H9 (cell line): ENCODE measurements around the gene ADCY1. TPM values are rescaled to one million over a fixed set of nuclear protein-coding genes. Genes with fewer than 3 reads are reported as not detected.
A peak's percentile ranks its signal among the peaks of the same experiment; 100 is the strongest.

Source experiments
- DNase-seq: peaks from one replicate; pipeline ENCODE4 v3.0.0-alpha.2; 2017
- H2AFZ ChIP-seq: one replicate; pipeline ENCODE4 v1.6.1; 2013; ENCODE audit warnings: mild to moderate bottlenecking, low read length, control low read depth, moderate library complexity
- H2AK5ac ChIP-seq: 2 replicates; pipeline ENCODE4 v1.6.1; 2013; ENCODE audit warnings: low read length, control low read depth, mixed read lengths; ENCODE audit not compliant: insufficient read length
- H2BK120ac ChIP-seq: one replicate; pipeline ENCODE4 v1.6.1; 2013; ENCODE audit warnings: low read depth, mild to moderate bottlenecking, low read length, control low read depth, inconsistent platforms; ENCODE audit not compliant: poor library complexity, severe bottlenecking
- H2BK12ac ChIP-seq: 2 replicates; pipeline ENCODE4 v1.6.1; 2013; ENCODE audit warnings: low read length, control low read depth, mixed read lengths, low read depth; ENCODE audit not compliant: insufficient read length
- H2BK15ac ChIP-seq: 2 replicates; pipeline ENCODE4 v1.6.1; 2013; ENCODE audit warnings: low read depth, low read length, control low read depth
- H2BK20ac ChIP-seq: one replicate; pipeline ENCODE4 v1.6.1; 2013; ENCODE audit warnings: low read depth, mild to moderate bottlenecking, low read length, control low read depth, inconsistent platforms; ENCODE audit not compliant: poor library complexity, severe bottlenecking
- H2BK5ac ChIP-seq: 2 replicates; pipeline ENCODE4 v1.6.1; 2013; ENCODE audit warnings: low read length, control low read depth, mixed read lengths; ENCODE audit not compliant: insufficient read length
- H3K14ac ChIP-seq: 2 replicates; pipeline ENCODE4 v1.6.1; 2013; ENCODE audit warnings: low read length, control low read depth; ENCODE audit not compliant: insufficient read depth
- H3K18ac ChIP-seq: 2 replicates; pipeline ENCODE4 v1.6.1; 2013; ENCODE audit warnings: low read depth, mild to moderate bottlenecking, mixed read lengths, low read length, control low read depth; ENCODE audit not compliant: insufficient read length
- H3K23ac ChIP-seq: 2 replicates; pipeline ENCODE4 v1.6.1; 2013; ENCODE audit warnings: low read length, control low read depth, mixed read lengths, low read depth; ENCODE audit not compliant: insufficient read length
- H3K23me2 ChIP-seq: 2 replicates; pipeline ENCODE4 v1.6.1; 2013; ENCODE audit warnings: low read depth, mild to moderate bottlenecking, mixed read lengths, low read length, control low read depth; ENCODE audit not compliant: insufficient read length, poor library complexity, severe bottlenecking
- H3K27ac ChIP-seq: 2 replicates; pipeline ENCODE4 v1.5.1; 2013; ENCODE audit warnings: low read length, control low read depth, mixed read lengths, low read depth; ENCODE audit not compliant: insufficient read length
- H3K27me3 ChIP-seq: 2 replicates; pipeline ENCODE4 v1.6.1; 2013; ENCODE audit warnings: low read length, control low read depth, inconsistent platforms; ENCODE audit not compliant: insufficient read depth
- H3K4ac ChIP-seq: 2 replicates; pipeline ENCODE4 v1.6.1; 2013; ENCODE audit warnings: low read depth, mild to moderate bottlenecking, control low read depth, inconsistent platforms, low read length, moderate library complexity
- H3K4me1 ChIP-seq: 2 replicates; pipeline ENCODE4 v1.6.1; 2013; ENCODE audit warnings: low read length, control low read depth, inconsistent platforms; ENCODE audit not compliant: insufficient read depth
- H3K4me2 ChIP-seq: 2 replicates; pipeline ENCODE4 v1.6.1; 2013; ENCODE audit warnings: low read length, control low read depth, mixed read lengths; ENCODE audit not compliant: insufficient read length, insufficient read depth
- H3K56ac ChIP-seq: 2 replicates; pipeline ENCODE4 v1.6.1; 2013; ENCODE audit warnings: low read depth, mild to moderate bottlenecking, mixed read lengths, low read length, control low read depth; ENCODE audit not compliant: insufficient read length
- H3K79me1 ChIP-seq: 2 replicates; pipeline ENCODE4 v1.6.1; 2013; ENCODE audit warnings: low read depth, mild to moderate bottlenecking, moderate library complexity, low read length, control low read depth, inconsistent platforms; ENCODE audit not compliant: insufficient read depth, poor library complexity, severe bottlenecking
- H3K79me2 ChIP-seq: 2 replicates; pipeline ENCODE4 v1.6.1; 2013; ENCODE audit warnings: low read length, control low read depth, inconsistent platforms; ENCODE audit not compliant: insufficient read depth
- H3K9ac ChIP-seq: 2 replicates; pipeline ENCODE4 v1.6.1; 2013; ENCODE audit warnings: low read length, control low read depth, mixed read lengths; ENCODE audit not compliant: insufficient read length; ENCODE audit errors: extremely low read depth
- H3K9me3 ChIP-seq: one replicate; pipeline ENCODE4 v1.6.1; 2013; ENCODE audit warnings: low read depth, low read length, inconsistent platforms; ENCODE audit not compliant: control insufficient read depth
- H3T11ph ChIP-seq: one replicate; pipeline ENCODE4 v1.6.1; 2013; ENCODE audit warnings: mild to moderate bottlenecking, low read length, control low read depth, inconsistent platforms
- H4K20me1 ChIP-seq: one replicate; pipeline ENCODE4 v1.6.1; 2013; ENCODE audit not compliant: control insufficient read depth, insufficient read length, insufficient read depth
- H4K5ac ChIP-seq: 2 replicates; pipeline ENCODE4 v1.6.1; 2013; ENCODE audit warnings: low read depth, mild to moderate bottlenecking, mixed read lengths, low read length, control low read depth; ENCODE audit not compliant: insufficient read length
- H4K8ac ChIP-seq: replicated peaks from 2 replicates; pipeline ENCODE4 v1.6.1; 2013; ENCODE audit warnings: low read length, control low read depth, mixed read lengths, low read depth; ENCODE audit not compliant: insufficient read length
- H4K91ac ChIP-seq: 2 replicates; pipeline ENCODE4 v1.6.1; 2013; ENCODE audit warnings: low read depth, mild to moderate bottlenecking, moderate library complexity, mixed read lengths, low read length, control low read depth; ENCODE audit not compliant: insufficient read length
- H3K27ac Mint-ChIP-seq, 3 experiments: 2 replicates in 2 of 3; 3 replicates in 1 of 3; pipeline ENCODE4 v1.8.0; 2020 to 2021; ENCODE audit warnings: mixed read lengths in 3 of 3, mild to moderate bottlenecking in 1 of 3, moderate library complexity in 1 of 3
- H3K27me3 Mint-ChIP-seq: 2 replicates; pipeline ENCODE4 v1.8.0; 2021; ENCODE audit warnings: low read depth, mild to moderate bottlenecking, moderate library complexity, mixed read lengths
- H3K36me3 Mint-ChIP-seq, 3 experiments: 2 replicates in 2 of 3; 3 replicates in 1 of 3; pipeline ENCODE4 v1.8.0; 2020 to 2021; ENCODE audit warnings: low read depth in 3 of 3, mixed read lengths in 3 of 3; ENCODE audit not compliant: insufficient read depth in 1 of 3
- H3K4me1 Mint-ChIP-seq, 2 experiments: 2 replicates each; pipeline ENCODE4 v1.8.0; 2020; ENCODE audit warnings: mixed read lengths in 2 of 2
- H3K4me3 Mint-ChIP-seq, 2 experiments: 2 replicates in 1 of 2; 3 replicates in 1 of 2; pipeline ENCODE4 v1.8.0; 2020 to 2021; ENCODE audit warnings: mild to moderate bottlenecking in 2 of 2, mixed read lengths in 2 of 2, moderate library complexity in 1 of 2
- H3K9me3 Mint-ChIP-seq, 2 experiments: 2 replicates in 1 of 2; 3 replicates in 1 of 2; pipeline ENCODE4 v1.8.0; 2020; ENCODE audit warnings: mild to moderate bottlenecking in 2 of 2, mixed read lengths in 2 of 2, moderate library complexity in 1 of 2
- CTCF ChIP-seq: fragments of 200-600 bp; sonication (generic); conservative IDR thresholded peaks from 3 replicates; pipeline ENCODE4 v1.8.0; 2021; ENCODE audit warnings: antibody characterized with exemption, mild to moderate bottlenecking
- WGBS: extraction: QIAGEN DNeasy Blood & Tissue Kit; methylation state at CpG from one replicate; pipeline ENCODE4 v1.1.7; 2013; ENCODE audit warnings: missing lambda C conversion rate, low lambda C conversion rate, mixed read lengths; ENCODE audit not compliant: insufficient read length; ENCODE audit errors: extremely low coverage; 5-methylcytosine and 5-hydroxymethylcytosine counted together
- total RNA-seq: library from RNA; stranded (reverse); gene quantifications from 2 replicates; pipeline ENCODE4 v1.2.1, GENCODE V29; 2021

Gene ADCY1
- total RNA-seq, 1 experiment from 2014 or later: 21.6 TPM

GRCh38 chr7:45625714-45626440, 51.7 kb downstream of the ADCY1 start:
- no peak overlapping the region for H2BK15ac ChIP-seq
- peaks cover 17 to 18% of the 10 kb centered on the region in 2 experiments for H3K9me3 Mint-ChIP-seq
- no peak overlapping the region for H3K27ac ChIP-seq
- no peak overlapping the region for H3K14ac ChIP-seq
- H3K23me2 ChIP-seq: no peaks in the 10 kb centered on the region
- H3K27me3 ChIP-seq: no peaks in the 10 kb centered on the region
- H2BK12ac ChIP-seq: no peak overlapping the region
- H3K4me1 Mint-ChIP-seq: peaks cover 4 to 5% of the 10 kb centered on the region in 2 experiments; a peak in 3 of 4 replicates
- H2BK20ac ChIP-seq: no peak overlapping the region
- H3K79me2 ChIP-seq: peaks cover 4% of the 10 kb centered on the region; the same call in 1 of the 2 replicates
- no peaks in the 10 kb centered on the region for H3K9me3 ChIP-seq
- H4K91ac ChIP-seq: no peak overlapping the region
- H3T11ph ChIP-seq: no peak overlapping the region
- TF ChIP-seq CTCF: no peak
- no peak overlapping the region for H3K18ac ChIP-seq
- no peak overlapping the region for H4K5ac ChIP-seq
- H3K4me2 ChIP-seq: no peak overlapping the region
- no peaks in the 10 kb centered on the region for H3K27me3 Mint-ChIP-seq
- no peak overlapping the region for H3K23ac ChIP-seq
- H3K79me1 ChIP-seq: no peaks in the 10 kb centered on the region
- H4K20me1 ChIP-seq: no peaks in the 10 kb centered on the region
- H3K4me3 Mint-ChIP-seq: no peak overlapping the region
- H3K36me3 Mint-ChIP-seq: peaks cover 21 to 28% (median 25%) of the 10 kb centered on the region in 3 experiments
- DNase-seq: no peak
- no peak overlapping the region for H2BK120ac ChIP-seq
- H3K27ac Mint-ChIP-seq: peak overlapping the region in 1 of 3 experiments; percentile 45; a peak in 2 of 7 replicates
- no peak overlapping the region for H3K56ac ChIP-seq
- H2AFZ ChIP-seq: no peak overlapping the region
- H4K8ac ChIP-seq: no peak overlapping the region
- H3K4me1 ChIP-seq: no peaks in the 10 kb centered on the region
- no peak overlapping the region for H3K4ac ChIP-seq
- H2BK5ac ChIP-seq: no peak overlapping the region
- H2AK5ac ChIP-seq: no peak overlapping the region
- H3K9ac ChIP-seq: no peak overlapping the region
- WGBS: no CpG with 5 or more reads among the region's 13 CpGs
